GM19328 (cell line): ENCODE measurements around the gene ACO2.
"Not testable (repeated sequence)": the region's sequence is repeated elsewhere in the genome, so short reads cannot be mapped to it uniquely, and the experiment has no call there.

Experiments
- ATAC-seq: cut with Tn5 transposase; IDR thresholded peaks from one replicate; pipeline ENCODE4 v1.9.1; 2021; ENCODE audit warnings: mild to moderate bottlenecking, moderate library complexity; ENCODE audit not compliant: unreplicated experiment

Gene ACO2

GRCh38 chr22:41468381-41469217 is at the start of gene ACO2, which contains the start of gene PHF5A:
Gene ACO2 (plus strand): TSS chr22:41469117. CDS start chr22:41469147, 30 bp downstream.
Gene PHF5A (minus strand): TSS chr22:41468692. CDS start chr22:41468653, 39 bp downstream.
- peak; percentile 91 for ATAC-seq

GRCh38 chr22:41425660-41426365 is 43.1 kb upstream of the ACO2 start:
- no peak for ATAC-seq

GRCh38 chr22:41429232-41429950 is 39.5 kb upstream of the ACO2 start:
- ATAC-seq = no peak

GRCh38 chr22:41429951-41430332 is 39.0 kb upstream of the ACO2 start:
- no peak for ATAC-seq

GRCh38 chr22:41431656-41432055 is 37.3 kb upstream of the ACO2 start:
- no peak for ATAC-seq

GRCh38 chr22:41433480-41433879 is 35.4 kb upstream of the ACO2 start:
- not testable (repeated sequence) for ATAC-seq

GRCh38 chr22:41434361-41435003 is 34.4 kb upstream of the ACO2 start:
- ATAC-seq = not testable (repeated sequence)

GRCh38 chr22:41435560-41435959 is 33.4 kb upstream of the ACO2 start:
- no peak for ATAC-seq

- ATAC-seq = no peak
Measured at GRCh38 chr22:41436322-41437113, 32.4 kb upstream of the ACO2 start.

- ATAC-seq = no peak
Measured at GRCh38 chr22:41437198-41437597, 31.7 kb upstream of the ACO2 start.

- ATAC-seq = not testable (repeated sequence)
Measured at GRCh38 chr22:41440511-41440910, 28.4 kb upstream of the ACO2 start.

- no peak for ATAC-seq
Measured at GRCh38 chr22:41442240-41442792, 26.6 kb upstream of the ACO2 start.

GRCh38 chr22:41444360-41445128 is 24.4 kb upstream of the ACO2 start:
- peak; percentile 43 for ATAC-seq

- no peak for ATAC-seq
Measured at GRCh38 chr22:41445129-41446056, 23.5 kb upstream of the ACO2 start.

GRCh38 chr22:41446057-41446501 is 22.8 kb upstream of the ACO2 start:
- ATAC-seq = no peak

GRCh38 chr22:41446639-41447434 is 22.1 kb upstream of the ACO2 start, which contains the start of gene TOB2:
Gene TOB2 (minus strand): TSS chr22:41446801. CDS start chr22:41437345, 9,456 bp downstream.
- ATAC-seq = no peak
